ENCODE measurements around the gene TRIM33. TPM values are rescaled to one million over a fixed set of nuclear protein-coding genes. Genes with fewer than 3 reads are reported as not detected.
A peak's percentile ranks its signal among the peaks of the same experiment; 100 is the strongest.

The TRIM33 gene
- total RNA-seq, 1 donor from 2014 or later: 21.4 TPM

- Histone ChIP-seq H3K27me3 (ENCODE audit: control insufficient read depth in 3 of 3, insufficient read depth in 3 of 3, low read length in 3 of 3) (peaks cover 0 to 3% (median 2%) of the 10 kb centered on the region in 3 donors), H3K9ac (ENCODE audit: low read depth in 1 of 3, low read length in 3 of 3) (no peak overlapping the region), H3K27ac (ENCODE audit: low read depth, low read length) (no peak overlapping the region), H3K9me3 (ENCODE audit: control insufficient read depth in 3 of 3, low read length in 3 of 3) (no peaks in the 10 kb centered on the region), H3K4me3 (ENCODE audit: low read length in 3 of 3) (no peak overlapping the region), H3K4me1 (ENCODE audit: control insufficient read depth in 3 of 3, insufficient read depth in 3 of 3, low read length in 3 of 3) (peaks cover 0 to 4% (median 2%) of the 10 kb centered on the region in 3 donors), H3K36me3 (ENCODE audit: control insufficient read depth in 3 of 3, insufficient read depth in 3 of 3, low read length in 3 of 3) (no peaks in the 10 kb centered on the region)
Measured at GRCh38 chr1:114517348-114517747, 6.3 kb upstream of the TRIM33 start.

GRCh38 chr1:114512595-114513280 is 1.7 kb upstream of the TRIM33 start:
- no peaks in the 10 kb centered on the region for H3K27me3 ChIP-seq (ENCODE audit: control insufficient read depth in 3 of 3, insufficient read depth in 3 of 3, low read length in 3 of 3)
- H3K4me3 ChIP-seq (ENCODE audit: low read length in 3 of 3): peak overlapping the region in 2 of 3 donors; percentile 29 to 86
- H3K9ac ChIP-seq (ENCODE audit: low read depth in 1 of 3, low read length in 3 of 3): peak overlapping the region in 1 of 3 donors; percentile 96
- H3K27ac ChIP-seq (ENCODE audit: low read depth, low read length): peak overlapping the region; percentile 97
- no peaks in the 10 kb centered on the region for H3K36me3 ChIP-seq (ENCODE audit: control insufficient read depth in 3 of 3, insufficient read depth in 3 of 3, low read length in 3 of 3)
- no peaks in the 10 kb centered on the region for H3K9me3 ChIP-seq (ENCODE audit: control insufficient read depth in 3 of 3, low read length in 3 of 3)
- H3K4me1 ChIP-seq (ENCODE audit: control insufficient read depth in 3 of 3, insufficient read depth in 3 of 3, low read length in 3 of 3): peaks cover 24 to 29% (median 29%) of the 10 kb centered on the region in 3 donors

- Histone ChIP-seq H3K27ac (ENCODE audit: low read depth, low read length) (peak overlapping the region; percentile 97), H3K9ac (ENCODE audit: low read depth in 1 of 3, low read length in 3 of 3) (peak overlapping the region; percentile 89 to 94 (median 90)), H3K9me3 (ENCODE audit: control insufficient read depth in 3 of 3, low read length in 3 of 3) (no peaks in the 10 kb centered on the region), H3K4me1 (ENCODE audit: control insufficient read depth in 3 of 3, insufficient read depth in 3 of 3, low read length in 3 of 3) (peaks cover 24 to 31% (median 29%) of the 10 kb centered on the region in 3 donors), H3K36me3 (ENCODE audit: control insufficient read depth in 3 of 3, insufficient read depth in 3 of 3, low read length in 3 of 3) (peaks cover 0 to 3% (median 0%) of the 10 kb centered on the region in 3 donors), H3K4me3 (ENCODE audit: low read length in 3 of 3) (peak overlapping the region; percentile 83 to 95 (median 95)), H3K27me3 (ENCODE audit: control insufficient read depth in 3 of 3, insufficient read depth in 3 of 3, low read length in 3 of 3) (no peaks in the 10 kb centered on the region)
Measured at GRCh38 chr1:114510274-114511031, 550 bp downstream of the TRIM33 start.

- Histone ChIP-seq H3K4me3 (ENCODE audit: low read length in 3 of 3) (peak overlapping the region; percentile 83 to 95 (median 95)), H3K9me3 (ENCODE audit: control insufficient read depth in 3 of 3, low read length in 3 of 3) (no peaks in the 10 kb centered on the region), H3K27ac (ENCODE audit: low read depth, low read length) (peak overlapping the region; percentile 97), H3K36me3 (ENCODE audit: control insufficient read depth in 3 of 3, insufficient read depth in 3 of 3, low read length in 3 of 3) (peaks cover 0 to 3% (median 3%) of the 10 kb centered on the region in 3 donors), H3K9ac (ENCODE audit: low read depth in 1 of 3, low read length in 3 of 3) (peak overlapping the region; percentile 89 to 94 (median 90)), H3K4me1 (ENCODE audit: control insufficient read depth in 3 of 3, insufficient read depth in 3 of 3, low read length in 3 of 3) (peaks cover 24 to 31% (median 29%) of the 10 kb centered on the region in 3 donors), H3K27me3 (ENCODE audit: control insufficient read depth in 3 of 3, insufficient read depth in 3 of 3, low read length in 3 of 3) (no peaks in the 10 kb centered on the region)
Measured at GRCh38 chr1:114509596-114510273, 1.3 kb downstream of the TRIM33 start.

- no peaks in the 10 kb centered on the region for H3K27me3 ChIP-seq (ENCODE audit: control insufficient read depth in 3 of 3, insufficient read depth in 3 of 3, low read length in 3 of 3)
- H3K4me3 ChIP-seq (ENCODE audit: low read length in 3 of 3): no peak overlapping the region
- peaks cover 24 to 31% (median 29%) of the 10 kb centered on the region in 3 donors for H3K4me1 ChIP-seq (ENCODE audit: control insufficient read depth in 3 of 3, insufficient read depth in 3 of 3, low read length in 3 of 3)
- peak overlapping the region in 1 of 3 donors; percentile 5 for H3K9ac ChIP-seq (ENCODE audit: low read depth in 1 of 3, low read length in 3 of 3)
- H3K9me3 ChIP-seq (ENCODE audit: control insufficient read depth in 3 of 3, low read length in 3 of 3): no peaks in the 10 kb centered on the region
- H3K36me3 ChIP-seq (ENCODE audit: control insufficient read depth in 3 of 3, insufficient read depth in 3 of 3, low read length in 3 of 3): peaks cover 0 to 3% (median 3%) of the 10 kb centered on the region in 3 donors
- H3K27ac ChIP-seq (ENCODE audit: low read depth, low read length): no peak overlapping the region
Measured at GRCh38 chr1:114508386-114508898, 2.6 kb downstream of the TRIM33 start.

GRCh38 chr1:114507513-114507912 is 3.5 kb downstream of the TRIM33 start:
- Histone ChIP-seq H3K36me3 (ENCODE audit: control insufficient read depth in 3 of 3, insufficient read depth in 3 of 3, low read length in 3 of 3) (peaks cover 0 to 3% (median 3%) of the 10 kb centered on the region in 3 donors), H3K27ac (ENCODE audit: low read depth, low read length) (no peak overlapping the region), H3K4me3 (ENCODE audit: low read length in 3 of 3) (no peak overlapping the region), H3K9ac (ENCODE audit: low read depth in 1 of 3, low read length in 3 of 3) (no peak overlapping the region), H3K4me1 (ENCODE audit: control insufficient read depth in 3 of 3, insufficient read depth in 3 of 3, low read length in 3 of 3) (peaks cover 23 to 29% (median 28%) of the 10 kb centered on the region in 3 donors), H3K27me3 (ENCODE audit: control insufficient read depth in 3 of 3, insufficient read depth in 3 of 3, low read length in 3 of 3) (no peaks in the 10 kb centered on the region), H3K9me3 (ENCODE audit: control insufficient read depth in 3 of 3, low read length in 3 of 3) (no peaks in the 10 kb centered on the region)

GRCh38 chr1:114505148-114505561 is 5.8 kb downstream of the TRIM33 start:
- Histone ChIP-seq H3K4me1 (ENCODE audit: control insufficient read depth in 3 of 3, insufficient read depth in 3 of 3, low read length in 3 of 3) (peaks cover 20 to 30% (median 23%) of the 10 kb centered on the region in 3 donors), H3K9me3 (ENCODE audit: control insufficient read depth in 3 of 3, low read length in 3 of 3) (no peaks in the 10 kb centered on the region), H3K27me3 (ENCODE audit: control insufficient read depth in 3 of 3, insufficient read depth in 3 of 3, low read length in 3 of 3) (no peaks in the 10 kb centered on the region), H3K4me3 (ENCODE audit: low read length in 3 of 3) (no peak overlapping the region), H3K36me3 (ENCODE audit: control insufficient read depth in 3 of 3, insufficient read depth in 3 of 3, low read length in 3 of 3) (peaks cover 0 to 3% (median 3%) of the 10 kb centered on the region in 3 donors), H3K9ac (ENCODE audit: low read depth in 1 of 3, low read length in 3 of 3) (no peak overlapping the region), H3K27ac (ENCODE audit: low read depth, low read length) (no peak overlapping the region)

GRCh38 chr1:114503916-114504422 is 7.0 kb downstream of the TRIM33 start:
- Histone ChIP-seq H3K4me1 (ENCODE audit: control insufficient read depth in 3 of 3, insufficient read depth in 3 of 3, low read length in 3 of 3) (peaks cover 8 to 19% (median 13%) of the 10 kb centered on the region in 3 donors), H3K4me3 (ENCODE audit: low read length in 3 of 3) (no peak overlapping the region), H3K27ac (ENCODE audit: low read depth, low read length) (no peak overlapping the region), H3K9ac (ENCODE audit: low read depth in 1 of 3, low read length in 3 of 3) (no peak overlapping the region), H3K36me3 (ENCODE audit: control insufficient read depth in 3 of 3, insufficient read depth in 3 of 3, low read length in 3 of 3) (peaks cover 0 to 3% (median 3%) of the 10 kb centered on the region in 3 donors), H3K9me3 (ENCODE audit: control insufficient read depth in 3 of 3, low read length in 3 of 3) (no peaks in the 10 kb centered on the region), H3K27me3 (ENCODE audit: control insufficient read depth in 3 of 3, insufficient read depth in 3 of 3, low read length in 3 of 3) (no peaks in the 10 kb centered on the region)

- Histone ChIP-seq H3K4me3 (ENCODE audit: low read length in 3 of 3) (no peak overlapping the region), H3K9ac (ENCODE audit: low read depth in 1 of 3, low read length in 3 of 3) (no peak overlapping the region), H3K4me1 (ENCODE audit: control insufficient read depth in 3 of 3, insufficient read depth in 3 of 3, low read length in 3 of 3) (peaks cover 0 to 9% (median 0%) of the 10 kb centered on the region in 3 donors), H3K36me3 (ENCODE audit: control insufficient read depth in 3 of 3, insufficient read depth in 3 of 3, low read length in 3 of 3) (peaks cover 0 to 3% (median 3%) of the 10 kb centered on the region in 3 donors), H3K27ac (ENCODE audit: low read depth, low read length) (no peak overlapping the region), H3K9me3 (ENCODE audit: control insufficient read depth in 3 of 3, low read length in 3 of 3) (no peaks in the 10 kb centered on the region), H3K27me3 (ENCODE audit: control insufficient read depth in 3 of 3, insufficient read depth in 3 of 3, low read length in 3 of 3) (no peaks in the 10 kb centered on the region)
Measured at GRCh38 chr1:114502080-114502479, 8.9 kb downstream of the TRIM33 start.
